Panc1 (cell line): ENCODE data around the gene CYP11A1.

Experiments
- CTCF ChIP-seq: fragments of 450-650 bp; IDR thresholded peaks from 2 replicates; pipeline ENCODE4 v1.5.1; 2017; ENCODE audit warnings: mild to moderate bottlenecking
- POLR2AphosphoS5 ChIP-seq: IDR thresholded peaks from 2 replicates; pipeline ENCODE4 v1.6.1; 2012; ENCODE audit warnings: mild to moderate bottlenecking, low read depth, low read length, moderate library complexity

- TF ChIP-seq POLR2AphosphoS5, result no peak
- TF ChIP-seq CTCF, result peak; percentile 90
Observed at GRCh38 chr15:74311734-74312444, 55.6 kb downstream of the CYP11A1 start.
